ENCODE data around the gene MRO. TPM values are rescaled to one million over a fixed set of nuclear protein-coding genes. Genes with fewer than 3 reads are reported as not detected.
"Not testable (repeated sequence)": the region's sequence is repeated elsewhere in the genome, so short reads cannot be mapped to it uniquely, and the experiment has no call there.

The MRO gene
- total RNA-seq, 2 donors from 2014 or later: 2.1 to 2.6 TPM

DNA sequence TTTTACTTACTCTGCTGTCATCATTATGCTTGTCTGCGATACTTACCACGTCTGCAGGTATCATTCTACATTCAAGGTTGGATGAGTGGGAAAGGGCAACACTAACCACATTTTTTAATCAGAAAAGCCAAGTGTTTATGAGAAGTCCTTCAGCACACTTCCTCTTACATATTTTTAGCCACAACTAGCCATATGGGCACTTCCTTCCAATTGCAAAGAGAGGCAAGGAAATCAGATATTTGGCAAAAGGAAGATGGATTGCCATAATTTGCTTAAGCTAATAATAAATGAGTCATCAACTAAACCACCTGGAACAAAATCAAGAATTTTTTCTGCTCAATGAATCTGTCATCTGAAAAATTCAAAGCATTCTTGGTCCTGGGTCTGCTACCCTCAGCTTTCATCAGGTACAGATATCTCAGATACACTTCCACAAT lies 16.7 kb upstream of the MRO start:
- TF ChIP-seq CTCF (IDR thresholded peaks at IDR 0.05): no peak

DNA sequence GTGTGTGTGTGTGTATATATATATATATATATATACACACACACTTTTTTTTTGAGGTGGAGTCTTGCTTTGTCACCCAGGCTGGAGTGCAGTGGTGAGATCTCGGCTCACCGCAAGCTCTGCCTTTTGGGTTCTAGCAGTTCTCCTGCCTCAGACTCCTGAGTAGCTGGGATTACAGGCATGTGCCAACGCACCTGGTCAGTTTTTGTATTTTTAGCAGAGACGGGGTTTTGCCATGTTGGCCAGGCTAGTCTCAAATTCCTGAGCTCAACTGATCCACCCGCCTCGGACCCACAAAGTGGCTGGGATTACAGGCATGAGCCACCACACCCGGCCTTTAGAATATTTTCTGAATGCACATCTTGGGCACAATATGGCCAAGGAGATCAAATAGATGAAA lies 13.7 kb upstream of the MRO start:
- not testable (repeated sequence) for H3K27ac ChIP-seq; DNase-seq (ENCODE audit: low spot score)

More for the DNA sequence above, 16.7 kb upstream of the MRO start:
- no peaks in the 10 kb centered on the region for H3K36me3 ChIP-seq
- H3K9me3 ChIP-seq: no peaks in the 10 kb centered on the region
- H3K27ac ChIP-seq: no peak overlapping the region
- DNase-seq (ENCODE audit: low spot score): no peak
- no peaks in the 10 kb centered on the region for H3K27me3 ChIP-seq
- H3K4me3 ChIP-seq: no peak overlapping the region
- H3K4me1 ChIP-seq: peaks cover 0 to 14% of the 10 kb centered on the region in 2 donors

DNA sequence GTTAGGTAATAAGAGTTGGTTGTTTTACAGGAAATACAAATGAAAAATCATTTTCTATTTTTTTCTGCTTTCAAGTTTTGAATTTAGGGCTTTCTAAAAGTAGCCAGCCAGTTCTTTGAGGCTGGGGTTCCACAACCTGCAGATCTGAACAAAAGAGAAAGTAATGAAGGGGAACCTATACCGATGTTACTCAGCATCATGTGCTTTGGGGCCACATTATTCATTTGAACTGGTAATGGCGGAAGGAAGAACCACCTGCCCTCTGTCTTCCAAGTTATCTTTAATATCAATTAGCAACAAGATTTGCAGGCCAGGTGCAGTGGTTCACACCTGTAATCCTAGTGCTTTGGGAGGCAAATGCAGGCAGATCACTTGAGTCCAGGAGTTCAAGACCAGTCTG lies 12.9 kb upstream of the MRO start:
- H3K9me3 ChIP-seq: no peaks in the 10 kb centered on the region
- DNase-seq (ENCODE audit: low spot score): no peak
- no peak for TF ChIP-seq CTCF (IDR thresholded peaks at IDR 0.05)
- no peak overlapping the region for H3K27ac ChIP-seq
- no peaks in the 10 kb centered on the region for H3K36me3 ChIP-seq
- no peak overlapping the region for H3K4me3 ChIP-seq
- H3K4me1 ChIP-seq: no peaks in the 10 kb centered on the region
- H3K27me3 ChIP-seq: no peaks in the 10 kb centered on the region

More for the DNA sequence above, 13.7 kb upstream of the MRO start:
- not testable (repeated sequence) for H3K36me3 ChIP-seq, H3K9me3 ChIP-seq, H3K4me3 ChIP-seq, H3K27me3 ChIP-seq, H3K4me1 ChIP-seq

DNA sequence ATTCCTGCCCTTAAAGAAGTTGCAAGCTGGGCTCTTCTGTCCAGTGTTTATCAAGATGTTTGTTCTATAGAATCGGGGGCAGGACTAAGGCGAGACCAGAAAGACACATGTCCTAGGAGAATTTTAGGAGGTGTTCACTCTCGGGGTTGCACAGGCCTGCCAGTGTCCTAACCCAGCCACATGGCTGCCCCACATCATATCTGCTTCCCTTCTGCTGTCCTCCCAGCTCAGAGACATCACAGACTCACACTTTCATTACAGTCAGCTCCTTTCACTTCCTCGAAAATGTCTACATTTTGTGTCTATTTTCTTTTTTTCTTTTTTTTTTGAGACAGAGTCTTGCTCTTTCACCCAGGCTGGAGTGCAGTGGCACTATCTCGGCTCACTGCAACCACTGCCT lies 10.7 kb upstream of the MRO start:
- no peak overlapping the region for H3K27ac ChIP-seq
- no peak for DNase-seq (ENCODE audit: low spot score)
- no peak overlapping the region for H3K4me3 ChIP-seq
- H3K27me3 ChIP-seq: no peaks in the 10 kb centered on the region
- TF ChIP-seq CTCF (IDR thresholded peaks at IDR 0.05): no peak
- no peaks in the 10 kb centered on the region for H3K9me3 ChIP-seq
- no peaks in the 10 kb centered on the region for H3K4me1 ChIP-seq
- H3K36me3 ChIP-seq: no peaks in the 10 kb centered on the region

DNA sequence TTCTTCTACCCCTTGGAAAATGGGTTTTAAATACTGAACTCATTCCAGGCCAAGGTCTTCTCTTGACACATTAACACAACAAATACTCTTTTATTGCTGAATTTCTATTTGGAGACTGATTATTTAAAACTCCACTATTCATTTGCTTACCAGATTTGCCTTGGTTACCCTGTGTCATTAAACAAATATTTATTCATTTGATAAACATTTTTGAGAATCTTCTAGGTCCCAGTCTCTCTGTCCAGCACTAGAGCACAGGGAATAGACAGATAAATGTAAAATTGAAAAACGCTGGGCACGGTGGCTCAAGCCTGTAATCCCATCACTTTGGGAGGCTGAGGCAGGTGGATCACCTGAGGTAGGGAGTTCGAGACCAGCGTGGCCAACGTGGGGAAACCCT lies 9.8 kb upstream of the MRO start:
- no peak for TF ChIP-seq CTCF (IDR thresholded peaks at IDR 0.05)
- Histone ChIP-seq H3K9me3 (no peaks in the 10 kb centered on the region), H3K27ac (no peak overlapping the region), H3K27me3 (no peaks in the 10 kb centered on the region), H3K4me1 (no peaks in the 10 kb centered on the region), H3K4me3 (no peak overlapping the region), H3K36me3 (no peaks in the 10 kb centered on the region)
- DNase-seq (ENCODE audit: low spot score): no peak

DNA sequence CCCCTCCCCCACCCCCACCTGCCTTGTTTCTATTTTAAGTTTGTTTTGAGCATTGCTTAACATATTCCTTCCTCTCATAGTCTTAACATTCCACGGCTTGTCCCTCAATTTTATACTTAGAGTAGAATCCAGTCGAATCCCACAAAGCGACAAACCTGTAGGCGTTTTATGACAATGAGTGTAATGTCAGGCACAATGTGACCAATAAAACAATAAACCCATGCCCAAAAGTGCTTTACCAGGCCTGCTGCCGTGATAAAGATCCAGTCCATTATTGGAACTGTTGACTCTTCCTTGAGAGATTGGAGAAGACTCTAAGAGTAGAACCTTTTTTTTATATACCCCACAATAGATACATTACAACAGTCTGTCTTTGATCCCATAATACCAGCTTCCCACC lies 6.2 kb upstream of the MRO start:
- Histone ChIP-seq H3K36me3 (no peaks in the 10 kb centered on the region), H3K27ac (no peak overlapping the region), H3K27me3 (no peaks in the 10 kb centered on the region), H3K9me3 (no peaks in the 10 kb centered on the region), H3K4me1 (peaks cover 0 to 4% of the 10 kb centered on the region in 2 donors), H3K4me3 (no peak overlapping the region)
- no peak for DNase-seq (ENCODE audit: low spot score)
- no peak for TF ChIP-seq CTCF (IDR thresholded peaks at IDR 0.05)
